K562 (cell line): Measurements from ENCODE around the gene NAPEPLD. TPM values are rescaled to one million over a fixed set of nuclear protein-coding genes. Genes with fewer than 3 reads are reported as not detected.
"Not testable (repeated sequence)": the region's sequence is repeated elsewhere in the genome, so short reads cannot be mapped to it uniquely, and the experiment has no call there.

ENCODE experiments used
- ATAC-seq: fragments of 200-7000 bp; cut with Tn5 transposase; 3 replicates; pipeline ENCODE4 v1.9.1; 2020; ENCODE audit warnings: moderate library complexity
- BruUV-seq: library from RNA; stranded (reverse); fragments of 400-500 nt; replicated peaks from 2 replicates; lab custom pipeline; 2021; lab: Mats Ljungman, UMichigan
- CTCF ChIA-PET: fragments of 300-600 bp; formaldehyde crosslinking; extraction: SDS; loops from one replicate; lab custom pipeline; 2021; ENCODE audit warnings: low intra/inter-chr PET ratio; lab: Yijun Ruan, JAX
- POLR2A ChIA-PET: fragments of 300-600, 350-650 bp; sonication (Branson Sonifier 250); formaldehyde crosslinking; extraction: SDS; loops from one replicate; lab custom pipeline; 2021; ENCODE audit warnings: antibody characterized with exemption, inconsistent platforms; lab: Yijun Ruan, JAX
- DNase-seq, 4 experiments: peaks; one replicate each; pipeline versions ENCODE4 v3.0.0 to v3.0.0-alpha.2; 2011 to 2018; ENCODE audit warnings: low spot score in 3 of 4, mixed read lengths in 3 of 4; ENCODE audit errors: extremely low read depth in 1 of 4
- FAIRE-seq: peaks from 2 replicates; lab custom pipeline; 2011; peaks lifted over from hg19 to GRCh38; lab: Jason Lieb, UNC
- H2AFZ ChIP-seq: 2 replicates; pipeline ENCODE4 v1.6.0; 2011; ENCODE audit warnings: low read depth, low read length, control low read depth, inconsistent platforms
- H3K27ac ChIP-seq: fragments of 200-600 bp; 3 replicates; pipeline ENCODE4 v1.8.0; 2011; ENCODE audit warnings: low read depth, mild to moderate bottlenecking, control low read depth, inconsistent platforms, low read length, moderate library complexity, mixed read lengths; ENCODE audit errors: extremely low read depth
- H3K27me3 ChIP-seq, 2 experiments: fragments of 300-600 bp in 1 of 2; 2 replicates in 1 of 2; 3 replicates in 1 of 2; pipeline versions ENCODE4 v1.6.0 to v1.8.0; 2011; ENCODE audit warnings: inconsistent platforms in 2 of 2, low read length in 2 of 2, mild to moderate bottlenecking in 1 of 2, mixed read lengths in 1 of 2, moderate library complexity in 1 of 2; ENCODE audit not compliant: control insufficient read depth in 2 of 2, insufficient read depth in 2 of 2
- H3K36me3 ChIP-seq: fragments of 300-600 bp; 3 replicates; pipeline ENCODE4 v1.8.0; 2011; ENCODE audit warnings: mild to moderate bottlenecking, low read length, inconsistent platforms; ENCODE audit not compliant: control insufficient read depth, insufficient read depth
- H3K4me1 ChIP-seq, 2 experiments: fragments of 200-600 bp in 1 of 2; replicated peaks in 1 of 2; 2 replicates in 1 of 2; 3 replicates in 1 of 2; pipeline versions ENCODE4 v1.5.1 to v1.8.0; 2011; ENCODE audit warnings: inconsistent platforms in 2 of 2, low read length in 2 of 2, mild to moderate bottlenecking in 1 of 2, mixed read lengths in 1 of 2, moderate library complexity in 1 of 2; ENCODE audit not compliant: control insufficient read depth in 2 of 2, insufficient read depth in 2 of 2
- H3K4me2 ChIP-seq: 2 replicates; pipeline ENCODE4 v1.6.1; 2011; ENCODE audit warnings: low read length, control low read depth, inconsistent platforms, mixed read lengths; ENCODE audit not compliant: insufficient read depth
- H3K4me3 ChIP-seq: fragments of 200-600 bp; sonication (generic), shearing (Covaris generic); 2 replicates; pipeline ENCODE4 v1.5.1; 2016; ENCODE audit warnings: control low read depth, inconsistent platforms
- H3K79me2 ChIP-seq: fragments of 200-600 bp; 3 replicates; pipeline ENCODE4 v1.8.0; 2011; ENCODE audit warnings: low read length, inconsistent platforms; ENCODE audit not compliant: control insufficient read depth, insufficient read depth
- H3K9ac ChIP-seq, 2 experiments: 2 replicates each; pipeline versions ENCODE4 v1.6.0 to v1.6.1; 2011; ENCODE audit warnings: low read depth in 2 of 2, low read length in 2 of 2, control low read depth in 1 of 2, inconsistent platforms in 1 of 2, mild to moderate bottlenecking in 1 of 2, mixed read lengths in 1 of 2; ENCODE audit not compliant: insufficient read depth in 1 of 2
- H3K9me1 ChIP-seq: one replicate; pipeline ENCODE4 v1.6.0; 2011; ENCODE audit warnings: inconsistent platforms, mild to moderate bottlenecking, low read length, moderate library complexity; ENCODE audit not compliant: control insufficient read depth, insufficient read depth
- H3K9me3 ChIP-seq: replicated peaks from 2 replicates; pipeline ENCODE4 v1.5.1; 2011; ENCODE audit warnings: low read depth, low read length, inconsistent platforms; ENCODE audit not compliant: control insufficient read depth, insufficient read depth
- H4K20me1 ChIP-seq: replicated peaks from 2 replicates; pipeline ENCODE4 v1.6.1; 2011; ENCODE audit warnings: low read length, inconsistent platforms, mixed read lengths; ENCODE audit not compliant: control insufficient read depth, insufficient read depth
- MCM7 ChIP-seq, 2 experiments: fragments of 450-650 bp; IDR thresholded peaks; 2 replicates each; pipeline ENCODE4 v1.6.1; 2016 to 2018
- ZNF121 ChIP-seq: sonication (generic); formaldehyde crosslinking; conservative IDR thresholded peaks from 2 replicates; pipeline ENCODE4 v1.8.0; 2022; ENCODE audit warnings: missing genetic modification reagents
- ZNF41 ChIP-seq: fragments of 250-450 bp; sonication (Bioruptor Pico); conservative IDR thresholded peaks from 2 replicates; pipeline ENCODE4 v1.4.0; 2020; ENCODE audit warnings: mild to moderate bottlenecking
- WGBS: fragments of 100-300 bp; shearing (Covaris generic); methylation state at CpG from one replicate; pipeline ENCODE4 v1.1.6; 2016; ENCODE audit warnings: low coverage, mixed read lengths; ENCODE audit not compliant: insufficient coverage; ENCODE audit errors: missing lambda C conversion rate; 5-methylcytosine and 5-hydroxymethylcytosine counted together
- in situ Hi-C: fragments of 300-500 bp; cut with MboI; formaldehyde crosslinking; loops from 4 replicates; pipeline ENCODE4 v1.15.0; 2018; ENCODE audit warnings: inconsistent platforms, mixed read lengths
- intact Hi-C: fragments of 100-400 bp; cut with micrococcal nuclease; formaldehyde crosslinking; loops from 2 replicates; pipeline ENCODE4 v1.14.2; 2022
- polyA plus RNA-seq, 8 experiments: library from polyadenylated mRNA; depleted of rRNA in 4 of 8; stranded (reverse) in 5 of 8; unstranded in 3 of 8; fragments of >200 nt; fragmentation: Nextera tagmentation in 2 of 8; fragmentation: Illumina TruSeq in 1 of 8; extraction: Ambion mirVana in 2 of 8; extraction: Trizol in 1 of 8; gene quantifications; 2 replicates each; pipeline versions ENCODE4 v1.2.1 to v1.2.3, GENCODE V29; 2011 to 2014; ENCODE audit warnings: inconsistent platforms in 1 of 8, missing spikeins in 1 of 8
- total RNA-seq, 7 experiments: library from RNA; depleted of rRNA in 6 of 7; stranded (reverse); fragments of >200 nt in 6 of 7; fragmentation: Illumina TruSeq in 2 of 7; extraction: Trizol in 2 of 7; gene quantifications; 2 replicates each; pipeline versions ENCODE4 v1.2.1 to v1.2.3, GENCODE V29; 2011 to 2021; ENCODE audit warnings: low replicate concordance in 1 of 7
- TF ChIP-seq, protein P1 (sequence below): IDR thresholded peaks from 2 replicates; pipeline ENCODE4 v1.6.1; 2011; ENCODE audit not compliant: insufficient read length; ENCODE audit errors: extremely low read depth
- TF ChIP-seq, protein P2 (sequence below), 2 experiments: fragments of 450-650 bp in 1 of 2; sonication (generic) in 1 of 2; formaldehyde crosslinking in 1 of 2; IDR thresholded peaks; 2 replicates each; pipeline versions ENCODE4 v1.7.1 to v1.9.0; 2016 to 2022; ENCODE audit warnings: inconsistent platforms in 1 of 2, mild to moderate bottlenecking in 1 of 2, missing genetic modification reagents in 1 of 2

The NAPEPLD gene
- total and polyA plus RNA-seq, 9 of the 15 experiments (the other 6 are each of a cell fraction or from before 2014, with no cell fraction given), result 3.2 to 11.0 (median 7.5) TPM

DNA sequence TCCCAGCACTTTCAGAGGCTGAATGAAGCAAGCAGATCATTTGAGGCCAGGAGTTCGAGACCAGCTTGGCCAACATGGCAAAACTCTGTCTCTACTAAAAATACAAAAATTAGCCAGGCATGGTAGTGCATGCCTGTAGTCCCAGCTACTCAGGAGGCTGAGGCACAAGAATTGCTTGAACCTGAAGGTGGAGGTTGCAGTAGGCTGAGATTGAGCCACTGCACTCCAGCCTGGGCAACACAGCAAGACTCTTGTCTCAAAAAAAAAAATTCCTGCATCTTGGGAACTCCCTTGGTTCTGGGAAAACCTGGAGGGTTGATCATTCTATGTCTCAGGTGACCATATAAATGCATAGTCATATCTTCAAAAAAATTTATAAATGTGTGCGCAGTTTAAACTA lies 4.1 kb downstream of the NAPEPLD start:
- H3K36me3 ChIP-seq, H3K9me1 ChIP-seq, H3K27ac ChIP-seq, DNase-seq, H3K4me2 ChIP-seq, CTCF ChIA-PET, H3K9ac ChIP-seq, ATAC-seq, in situ Hi-C loops, H3K27me3 ChIP-seq, H2AFZ ChIP-seq, intact Hi-C loops, FAIRE-seq, H3K4me3 ChIP-seq, H4K20me1 ChIP-seq, POLR2A ChIA-PET, BruUV-seq, H3K9me3 ChIP-seq: not testable (repeated sequence)
- TF ChIP-seq ZNF121 (CRISPR knock-in tag), result peak; percentile 44; the same call in 1 of the 2 replicates
- Histone ChIP-seq H3K4me1 (peaks cover 8 to 23% of the 10 kb centered on the region in 2 experiments; a peak in 4 of 5 replicates), H3K79me2 (peaks cover 31% of the 10 kb centered on the region)
- WGBS, result 97% methylated on average over 2 of the region's 2 CpGs

DNA sequence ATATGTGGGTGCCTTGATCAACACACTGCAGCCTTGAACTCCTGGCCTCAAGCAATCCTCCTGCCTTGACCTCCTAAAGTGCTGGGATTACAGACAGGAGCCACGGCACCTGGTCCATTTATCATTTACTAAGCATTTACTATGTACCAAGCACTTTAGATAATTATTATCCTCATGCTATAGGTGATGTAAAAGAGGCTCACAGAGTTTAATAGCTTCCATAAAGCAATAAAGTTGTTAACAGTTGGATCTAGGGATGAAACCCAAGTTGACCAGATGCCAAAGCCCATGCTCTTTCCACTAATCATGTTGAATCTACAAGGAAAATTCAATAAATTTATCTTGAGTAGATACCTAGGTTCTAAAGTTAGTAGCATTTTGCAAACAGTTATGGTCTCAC lies 5.0 kb downstream of the NAPEPLD start:
- no peak for DNase-seq
- Histone ChIP-seq H3K9ac (no peak overlapping the region), H3K4me3 (no peak overlapping the region), H3K4me2 (no peak overlapping the region), H3K27ac (no peak overlapping the region), H3K9me1 (no peaks in the 10 kb centered on the region), H3K4me1 (peaks cover 3 to 20% of the 10 kb centered on the region in 2 experiments; a peak in 4 of 5 replicates), H2AFZ (no peak overlapping the region), H3K27me3 (no peaks in the 10 kb centered on the region), H3K79me2 (peaks cover 31% of the 10 kb centered on the region), H4K20me1 (no peaks in the 10 kb centered on the region), H3K9me3 (no peaks in the 10 kb centered on the region; the same call in 1 of the 2 replicates), H3K36me3 (no peaks in the 10 kb centered on the region)
- no TSS peak for BruUV-seq
- no peak for FAIRE-seq
- intact Hi-C loops, result no loop called here
- POLR2A ChIA-PET, result interaction anchor here (0.6 kb wide), 1 partner anchor 21 kb away, joined by 4 read pairs; no protein-coding TSS in a partner anchor
- in situ Hi-C loops, result no loop called here
- no peak for ATAC-seq
- WGBS, result 64% methylated on average over 1 of the region's 1 CpG
- CTCF ChIA-PET, result no interaction called here
- TF ChIP-seq, protein P1, sequence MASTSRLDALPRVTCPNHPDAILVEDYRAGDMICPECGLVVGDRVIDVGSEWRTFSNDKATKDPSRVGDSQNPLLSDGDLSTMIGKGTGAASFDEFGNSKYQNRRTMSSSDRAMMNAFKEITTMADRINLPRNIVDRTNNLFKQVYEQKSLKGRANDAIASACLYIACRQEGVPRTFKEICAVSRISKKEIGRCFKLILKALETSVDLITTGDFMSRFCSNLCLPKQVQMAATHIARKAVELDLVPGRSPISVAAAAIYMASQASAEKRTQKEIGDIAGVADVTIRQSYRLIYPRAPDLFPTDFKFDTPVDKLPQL, result no peak
- TF ChIP-seq, protein P2, sequence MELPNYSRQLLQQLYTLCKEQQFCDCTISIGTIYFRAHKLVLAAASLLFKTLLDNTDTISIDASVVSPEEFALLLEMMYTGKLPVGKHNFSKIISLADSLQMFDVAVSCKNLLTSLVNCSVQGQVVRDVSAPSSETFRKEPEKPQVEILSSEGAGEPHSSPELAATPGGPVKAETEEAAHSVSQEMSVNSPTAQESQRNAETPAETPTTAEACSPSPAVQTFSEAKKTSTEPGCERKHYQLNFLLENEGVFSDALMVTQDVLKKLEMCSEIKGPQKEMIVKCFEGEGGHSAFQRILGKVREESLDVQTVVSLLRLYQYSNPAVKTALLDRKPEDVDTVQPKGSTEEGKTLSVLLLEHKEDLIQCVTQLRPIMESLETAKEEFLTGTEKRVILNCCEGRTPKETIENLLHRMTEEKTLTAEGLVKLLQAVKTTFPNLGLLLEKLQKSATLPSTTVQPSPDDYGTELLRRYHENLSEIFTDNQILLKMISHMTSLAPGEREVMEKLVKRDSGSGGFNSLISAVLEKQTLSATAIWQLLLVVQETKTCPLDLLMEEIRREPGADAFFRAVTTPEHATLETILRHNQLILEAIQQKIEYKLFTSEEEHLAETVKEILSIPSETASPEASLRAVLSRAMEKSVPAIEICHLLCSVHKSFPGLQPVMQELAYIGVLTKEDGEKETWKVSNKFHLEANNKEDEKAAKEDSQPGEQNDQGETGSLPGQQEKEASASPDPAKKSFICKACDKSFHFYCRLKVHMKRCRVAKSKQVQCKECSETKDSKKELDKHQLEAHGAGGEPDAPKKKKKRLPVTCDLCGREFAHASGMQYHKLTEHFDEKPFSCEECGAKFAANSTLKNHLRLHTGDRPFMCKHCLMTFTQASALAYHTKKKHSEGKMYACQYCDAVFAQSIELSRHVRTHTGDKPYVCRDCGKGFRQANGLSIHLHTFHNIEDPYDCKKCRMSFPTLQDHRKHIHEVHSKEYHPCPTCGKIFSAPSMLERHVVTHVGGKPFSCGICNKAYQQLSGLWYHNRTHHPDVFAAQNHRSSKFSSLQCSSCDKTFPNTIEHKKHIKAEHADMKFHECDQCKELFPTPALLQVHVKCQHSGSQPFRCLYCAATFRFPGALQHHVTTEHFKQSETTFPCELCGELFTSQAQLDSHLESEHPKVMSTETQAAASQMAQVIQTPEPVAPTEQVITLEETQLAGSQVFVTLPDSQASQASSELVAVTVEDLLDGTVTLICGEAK (IDR thresholded peaks at IDR 0.05), result no peak
- TF ChIP-seq, protein P2 (CRISPR knock-in tag; IDR thresholded peaks at IDR 0.05), result no peak
- TF ChIP-seq MCM7 (IDR thresholded peaks at IDR 0.05) (no peak), ZNF121 (CRISPR knock-in tag) (no peak), ZNF41 (CRISPR knock-in tag) (no peak)
